Stimulated activated CD4-positive, alpha-beta T cell treated with anti-CD3 and anti-CD28 coated beads, Interleukin-12 subunit alpha, Interleukin-12 subunit beta, amount 100 ng/mL, for 24 hours (primary cell): ENCODE measurements around the gene TCF15.

Source experiments
- DNase-seq, 2 experiments: peaks; one replicate each; pipeline ENCODE4 v3.0.0-alpha.2; 2020; ENCODE audit warnings: low read depth in 2 of 2

TCF15 gene, protein sequence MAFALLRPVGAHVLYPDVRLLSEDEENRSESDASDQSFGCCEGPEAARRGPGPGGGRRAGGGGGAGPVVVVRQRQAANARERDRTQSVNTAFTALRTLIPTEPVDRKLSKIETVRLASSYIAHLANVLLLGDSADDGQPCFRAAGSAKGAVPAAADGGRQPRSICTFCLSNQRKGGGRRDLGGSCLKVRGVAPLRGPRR

DNA sequence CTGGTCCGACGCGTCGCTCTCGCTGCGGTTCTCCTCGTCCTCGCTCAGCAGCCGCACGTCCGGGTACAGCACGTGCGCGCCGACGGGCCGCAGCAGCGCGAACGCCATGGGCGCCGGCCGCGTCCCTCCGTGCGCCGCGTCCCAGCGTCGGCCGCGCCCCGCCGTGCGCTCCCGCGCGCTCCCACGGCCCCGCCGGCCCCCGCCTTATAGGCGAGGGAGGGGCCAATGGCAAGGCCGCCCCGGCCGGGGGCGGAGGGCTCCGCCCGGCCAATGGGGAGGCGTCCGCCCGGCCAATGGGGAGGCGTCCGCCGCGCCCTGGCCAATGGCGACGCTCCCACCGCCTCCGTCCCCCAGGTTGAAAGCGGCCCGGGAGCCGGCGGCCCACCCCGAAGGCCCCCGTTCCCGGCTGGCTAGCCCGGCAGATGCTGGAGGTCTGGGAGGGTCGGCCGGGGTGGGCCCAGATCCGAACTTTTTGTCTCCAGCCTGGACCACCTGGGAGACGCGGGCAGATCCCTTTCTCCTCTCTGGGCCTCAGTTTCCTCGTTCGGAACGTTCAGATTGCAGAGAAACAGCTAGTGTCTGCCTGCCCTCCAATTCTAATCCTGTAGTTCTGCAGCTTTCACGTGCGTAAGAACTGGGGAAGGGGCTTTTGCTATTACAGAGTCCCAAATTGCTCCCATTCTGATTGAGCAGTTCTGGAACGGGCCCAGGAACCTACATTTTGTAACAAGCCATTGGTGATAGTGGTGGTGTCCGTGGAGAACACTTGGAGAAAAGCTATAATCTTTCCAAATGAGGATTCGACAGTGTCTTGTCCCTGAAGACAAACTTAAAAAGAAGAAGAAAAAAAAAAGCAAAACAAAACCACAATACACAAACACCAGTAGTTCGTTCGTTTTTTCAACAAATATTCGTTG, at the start of gene TCF15:
Gene TCF15 (minus strand): TSS at position 180 of the 917 bp plus-strand sequence. CDS start 72 bp downstream, at position 108.
- no peak for DNase-seq

GRCh38 chr20:658731-659291, 48.7 kb upstream of the TCF15 start:
- no peak for DNase-seq

DNA sequence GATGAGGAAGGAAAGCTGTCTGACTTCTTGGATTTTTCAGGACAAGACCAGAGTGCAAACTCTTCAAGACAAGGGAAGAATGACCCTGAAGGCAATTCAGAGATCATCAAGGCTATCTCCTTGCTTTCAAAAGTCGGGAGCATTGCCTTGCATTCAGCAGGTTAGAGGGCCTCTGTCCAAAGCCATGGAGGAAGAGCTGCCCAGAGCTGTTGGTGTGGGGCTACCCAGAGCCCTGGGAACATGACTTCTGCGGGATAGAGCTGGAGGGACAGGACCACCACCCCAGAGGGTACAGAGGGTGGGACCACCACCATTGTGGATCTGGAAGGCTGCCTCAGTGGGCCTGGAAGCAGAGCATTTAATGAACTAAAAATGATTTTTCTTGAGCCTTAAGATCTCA, 48.1 kb upstream of the TCF15 start:
- no peak for DNase-seq

DNA sequence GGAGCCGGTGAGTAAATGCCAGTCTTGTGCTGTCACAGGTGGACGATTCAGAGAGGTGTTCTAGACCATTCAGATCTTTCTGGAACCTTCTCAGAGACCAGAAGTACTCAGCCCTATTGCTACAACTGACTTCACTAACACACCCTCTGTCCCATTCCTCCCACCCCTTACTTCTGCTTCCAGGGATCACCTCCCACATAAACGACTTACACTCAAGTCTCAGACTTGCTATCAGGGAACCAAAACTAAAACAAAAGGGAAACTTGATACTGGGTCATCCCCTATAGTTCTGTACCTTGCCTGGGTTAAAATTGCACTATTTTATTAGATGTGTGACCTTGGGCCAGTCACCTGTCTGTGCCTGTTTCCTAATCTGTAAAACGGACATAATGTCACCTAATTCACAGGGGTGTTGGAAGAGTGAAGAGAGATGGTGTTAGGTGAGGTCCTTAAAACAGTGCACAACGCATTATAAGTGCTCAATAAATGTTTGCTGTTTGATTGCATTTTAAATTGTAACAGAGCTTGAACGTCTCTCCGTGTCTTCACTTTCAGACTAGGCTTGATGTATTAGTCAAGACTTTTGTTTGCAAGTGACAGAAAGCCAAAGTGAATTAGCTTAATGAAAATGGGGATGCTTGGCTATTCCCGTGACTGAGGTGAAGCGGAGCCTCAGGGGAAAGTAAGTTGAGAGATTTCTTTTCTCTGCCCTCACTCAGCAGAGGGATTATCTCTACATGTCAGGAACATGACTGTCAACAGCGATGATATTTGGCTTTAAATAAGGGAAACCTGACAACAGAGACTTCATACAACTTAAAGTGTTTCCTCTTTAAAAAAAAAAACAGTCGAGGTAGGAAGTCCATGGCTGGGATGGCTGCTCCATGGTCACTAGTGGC, 45.9 kb upstream of the TCF15 start:
- DNase-seq, result no peak

DNA sequence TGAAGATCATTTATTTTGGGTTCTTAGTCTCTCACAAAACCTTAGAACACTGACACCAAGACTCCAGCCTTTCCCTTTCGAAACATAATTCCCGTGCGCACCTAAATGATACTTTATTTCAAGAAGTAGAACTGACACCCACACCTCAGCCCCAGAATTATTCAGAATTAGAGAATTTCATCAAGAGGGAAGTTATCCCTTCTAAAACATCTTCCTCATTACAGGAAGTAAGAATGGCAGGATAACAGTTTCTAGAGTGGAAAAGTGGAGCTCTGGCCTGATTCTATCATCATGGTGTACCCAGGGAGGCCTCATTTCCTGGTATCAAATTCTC, 44.3 kb upstream of the TCF15 start:
- DNase-seq, result no peak

DNA sequence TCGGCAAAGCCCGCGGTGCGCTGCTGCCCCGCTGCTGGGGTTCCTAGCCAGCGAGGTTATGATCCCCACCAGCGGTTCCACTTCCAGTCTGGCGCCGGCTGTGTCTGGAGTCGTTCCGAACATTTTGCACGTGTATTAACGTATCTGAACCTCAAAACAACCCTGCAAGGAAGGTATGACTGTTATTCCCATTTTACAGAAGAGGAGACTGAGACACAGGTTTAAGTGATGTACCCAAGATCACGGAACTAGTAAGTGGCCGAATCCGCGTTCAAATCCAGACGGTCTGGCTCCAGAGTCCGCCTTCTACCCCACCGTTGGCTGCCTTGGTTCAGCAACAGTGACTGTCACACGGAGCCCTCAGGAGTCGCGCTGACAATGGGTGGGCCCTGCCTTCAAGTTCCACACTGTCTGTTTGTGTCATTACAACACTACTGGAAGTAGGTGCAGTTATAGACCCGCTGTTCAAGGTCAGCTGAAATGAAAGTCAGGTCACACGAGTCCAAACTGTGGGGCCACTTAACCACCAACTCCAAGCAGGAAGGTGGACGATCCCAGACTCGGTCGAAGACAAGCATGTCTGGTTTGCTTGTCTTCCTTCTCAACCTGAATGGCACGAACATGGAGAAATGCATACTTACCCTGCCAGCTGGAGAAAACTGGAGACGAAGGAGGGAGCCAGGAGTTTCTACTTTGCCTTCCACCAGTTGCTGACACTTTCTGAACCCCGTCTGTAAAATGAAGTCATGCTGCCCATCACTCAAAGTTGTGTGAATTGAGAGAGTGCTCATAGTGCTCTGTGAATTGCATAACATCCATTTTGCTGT, 43.7 kb upstream of the TCF15 start:
- DNase-seq, result no peak

- peak; percentile 75 to 79 for DNase-seq
These were observed 43.0 kb upstream of the TCF15 start, which contains the start of gene SRXN1 for GRCh38 chr20:653110-653589. TSS of gene SRXN1 (minus strand) at chr20:653200. CDS start at chr20:653185, 15 bp downstream.

DNA sequence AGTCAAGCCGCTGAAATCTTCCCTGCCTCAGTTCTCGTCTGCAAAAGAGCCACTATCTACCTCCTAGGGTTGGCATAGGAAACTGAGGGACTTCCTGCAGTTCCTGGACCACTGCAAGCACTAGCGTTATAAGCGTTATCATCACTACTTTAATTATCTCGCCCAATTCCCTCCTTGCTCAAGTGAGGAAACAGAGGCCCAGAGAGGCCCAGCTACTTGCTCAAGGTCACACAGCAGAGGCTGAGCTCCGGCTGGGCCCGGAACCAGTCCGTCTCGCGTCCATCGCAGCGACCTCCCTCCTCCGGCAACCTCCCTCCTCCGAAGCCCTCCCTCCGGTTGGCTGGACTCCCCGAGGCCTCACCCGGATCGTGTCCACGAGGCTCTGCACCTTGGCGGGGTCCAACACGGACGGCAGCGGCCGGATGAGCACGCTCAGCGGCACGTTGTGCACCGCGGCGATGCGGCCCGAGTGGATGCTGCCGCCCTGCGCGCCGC, 42.6 kb upstream of the TCF15 start:
- no peak for DNase-seq

- DNase-seq, result no peak
These were observed 41.9 kb upstream of the TCF15 start for GRCh38 chr20:651713-652614.

DNA sequence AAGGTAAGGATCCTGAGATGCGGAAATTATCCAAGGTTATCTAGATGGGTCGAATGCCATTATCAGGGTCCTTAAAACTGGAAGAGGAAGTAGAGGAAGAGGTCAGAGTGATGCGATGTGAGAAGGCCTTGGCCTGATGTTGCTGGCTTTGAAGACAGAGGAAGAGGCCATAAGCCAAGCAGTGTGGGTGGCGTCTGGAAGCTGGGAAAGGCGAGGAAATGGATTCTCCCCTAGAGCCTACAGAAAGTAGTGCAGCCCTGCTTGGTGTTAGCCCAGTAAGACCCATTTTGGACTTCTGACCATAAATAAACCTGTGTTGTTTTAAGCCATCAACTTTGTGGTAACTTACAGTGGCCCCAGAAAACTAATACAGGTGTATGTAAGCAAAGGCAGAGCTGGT, 40.8 kb upstream of the TCF15 start:
- no peak for DNase-seq

- no peak for DNase-seq
These were observed 40.2 kb upstream of the TCF15 start for GRCh38 chr20:650281-650680.

DNA sequence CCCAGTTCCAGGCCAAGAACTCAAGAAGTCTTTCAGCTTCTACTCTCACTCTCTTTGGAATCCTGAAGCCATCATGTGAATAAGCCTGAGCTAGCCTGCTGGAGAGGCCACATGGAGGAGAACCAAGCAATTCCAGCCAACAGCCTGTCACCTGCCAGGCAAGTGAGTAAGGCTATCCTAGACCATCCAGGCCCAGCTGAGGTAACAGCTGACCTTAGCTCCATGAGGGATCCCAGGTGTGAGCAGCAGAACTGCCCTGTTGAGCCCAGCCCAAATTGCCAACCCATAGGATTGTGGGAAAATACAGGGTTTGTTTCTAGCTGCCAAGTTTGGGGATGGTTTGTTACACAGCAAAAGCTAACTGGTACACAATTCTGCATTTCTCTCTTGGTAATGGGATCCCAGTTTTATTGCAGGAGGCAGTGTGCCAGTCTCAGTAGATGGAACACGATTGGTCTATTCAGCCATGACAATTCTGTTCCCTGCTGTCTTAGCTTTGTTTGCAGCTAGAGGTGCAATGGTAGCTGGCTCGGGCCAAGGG, 37.4 kb upstream of the TCF15 start:
- no peak for DNase-seq

GRCh38 chr20:646868-647233, 36.7 kb upstream of the TCF15 start:
- DNase-seq, result no peak

DNA sequence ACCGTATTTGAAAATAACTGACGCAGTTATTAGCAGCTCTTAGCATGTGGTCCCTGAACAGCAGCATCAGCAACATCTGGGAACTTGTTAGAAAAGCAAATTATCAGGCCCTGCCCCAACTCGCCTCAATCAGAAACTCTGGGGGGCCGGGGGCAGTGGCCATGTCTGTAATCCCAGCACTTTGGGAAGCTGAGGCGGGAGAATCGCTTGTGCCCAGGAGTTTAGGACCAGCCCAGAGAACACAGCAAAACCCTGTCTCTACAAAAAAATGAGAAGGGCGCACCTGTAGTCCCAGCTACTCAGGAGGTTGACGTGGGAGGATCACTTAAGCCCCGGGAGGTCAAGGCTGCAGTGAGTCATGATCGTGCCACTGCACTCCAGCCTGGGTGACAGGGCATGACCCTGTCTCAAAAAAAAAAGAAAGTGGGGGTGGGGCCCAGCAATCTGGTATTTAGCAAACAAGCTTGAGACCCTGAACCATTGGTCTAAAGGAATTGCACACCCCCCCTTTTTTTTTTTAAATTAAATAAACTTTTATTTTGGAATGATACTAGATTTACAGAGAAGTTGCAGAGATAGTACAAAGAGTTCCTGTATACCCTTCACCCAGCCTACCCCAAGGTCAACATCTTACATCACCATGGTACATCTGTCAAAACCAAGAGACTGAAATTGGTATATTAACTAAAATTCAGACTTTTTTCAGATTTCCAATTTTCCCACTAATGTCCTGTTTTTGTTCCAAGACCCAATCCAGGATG, 36.2 kb upstream of the TCF15 start:
- DNase-seq, result no peak

DNA sequence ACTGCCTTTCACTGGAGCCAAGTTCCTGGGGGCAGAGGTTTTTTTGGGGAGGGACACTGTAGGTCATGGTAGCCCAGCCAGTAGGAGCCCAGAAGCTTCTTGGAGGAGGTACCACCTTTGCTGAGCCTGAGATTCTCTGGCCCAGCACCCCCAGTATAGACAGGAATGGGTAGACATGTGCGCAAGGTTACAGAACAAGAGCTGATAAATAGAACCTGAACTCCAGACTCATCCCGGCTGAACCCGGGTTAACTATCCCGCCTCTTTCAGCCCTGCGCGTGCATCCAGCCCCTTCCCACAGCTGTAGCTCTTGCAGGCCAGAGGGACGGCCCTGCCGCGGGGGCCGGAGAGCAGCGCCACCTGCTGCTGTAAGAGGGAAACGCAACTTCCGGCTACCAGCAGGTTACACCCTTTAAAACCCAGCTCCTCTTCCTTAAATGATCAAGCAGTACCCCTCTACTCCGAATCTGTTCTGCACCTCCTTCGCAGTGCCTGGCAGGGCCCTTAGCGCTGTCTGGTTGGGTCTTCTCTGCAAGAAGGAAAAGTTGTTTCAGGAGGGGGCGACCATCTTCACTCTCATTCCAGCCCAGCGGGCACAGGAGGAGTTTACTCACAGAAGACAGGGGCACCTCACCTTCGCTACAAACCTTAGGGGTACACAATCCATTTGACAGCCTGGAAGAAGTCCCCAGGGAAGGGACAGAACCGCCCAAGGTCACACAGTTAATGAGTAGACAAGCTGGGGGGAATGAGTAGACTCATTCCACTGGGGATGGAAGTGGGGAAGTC, 35.4 kb upstream of the TCF15 start:
- DNase-seq, result peak; percentile 42 to 71

GRCh38 chr20:644692-645317, 34.7 kb upstream of the TCF15 start:
- no peak for DNase-seq
